Small intestine (tissue), 7 donors: Measurements from ENCODE around the gene TENM4. TPM values are rescaled to one million over a fixed set of nuclear protein-coding genes. Genes with fewer than 3 reads are reported as not detected.

Experiments used
- DNase-seq, 2 donors: peaks; one replicate each; pipeline versions ENCODE4 v3.0.0 to v3.0.0-alpha.2; 2013
- FAIRE-seq: peaks from 2 replicates; lab custom pipeline; 2012; peaks lifted over from hg19 to GRCh38; lab: Jason Lieb, UNC
- H3K27ac ChIP-seq, 3 donors: one replicate each; pipeline ENCODE4 v1.5.1; 2013; ENCODE audit warnings: low read length in 2 of 3, mild to moderate bottlenecking in 2 of 3, control low read depth in 1 of 3, inconsistent platforms in 1 of 3, low read depth in 1 of 3, moderate library complexity in 1 of 3
- H3K27me3 ChIP-seq, 3 donors: one replicate each; pipeline ENCODE4 v1.6.1; 2013; ENCODE audit warnings: low read length in 3 of 3, inconsistent platforms in 1 of 3; ENCODE audit not compliant: control insufficient read depth in 3 of 3, insufficient read depth in 3 of 3
- H3K36me3 ChIP-seq, 3 donors: one replicate each; pipeline ENCODE4 v1.6.1; 2013; ENCODE audit warnings: low read length in 3 of 3, inconsistent platforms in 1 of 3, low read depth in 1 of 3, mild to moderate bottlenecking in 1 of 3, moderate library complexity in 1 of 3; ENCODE audit not compliant: control insufficient read depth in 3 of 3, insufficient read depth in 2 of 3
- H3K4me1 ChIP-seq, 3 donors: one replicate each; pipeline ENCODE4 v1.6.1; 2013; ENCODE audit warnings: low read length in 2 of 3, inconsistent platforms in 1 of 3, low read depth in 1 of 3, mild to moderate bottlenecking in 1 of 3, moderate library complexity in 1 of 3; ENCODE audit not compliant: control insufficient read depth in 3 of 3, insufficient read depth in 2 of 3
- H3K4me3 ChIP-seq, 3 donors: one replicate each; pipeline ENCODE4 v1.5.1; 2013; ENCODE audit warnings: low read length in 3 of 3, control low read depth in 1 of 3, inconsistent platforms in 1 of 3, low read depth in 1 of 3, mild to moderate bottlenecking in 1 of 3, moderate library complexity in 1 of 3
- H3K9me3 ChIP-seq, 2 donors: one replicate each; pipeline ENCODE4 v1.6.1; 2013; ENCODE audit warnings: low read depth in 1 of 2, low read length in 1 of 2; ENCODE audit not compliant: control insufficient read depth in 2 of 2, insufficient read depth in 1 of 2
- WGBS, 3 donors: extraction: QIAGEN DNeasy Blood & Tissue Kit; methylation state at CpG; one replicate each; pipeline ENCODE4 v1.1.7; 2013; 5-methylcytosine and 5-hydroxymethylcytosine counted together
- polyA plus RNA-seq, 4 donors: library from polyadenylated mRNA; stranded (reverse) in 3 of 4; unstranded in 1 of 4; fragments of 200-250 nt in 3 of 4; fragments of 120-200 nt in 1 of 4; gene quantifications; one replicate each; pipeline versions ENCODE4 v1.2.1 to v1.2.3, GENCODE V29; 2013
- donor health status: healthy with polysubstance abuse.
- donor health status: control.
- donor health status: control.
- donor health status: Bipolar disorder and iron deficiency.
- donor health status: healthy.

TENM4 gene
- polyA plus RNA-seq, 4 donors: under 0.01 to 0.96 (median 0.31) TPM; not detected in 1

GRCh38 chr11:79159657-79160450 lies 281.0 kb downstream of the TENM4 start:
- FAIRE-seq (no peak), DNase-seq (no peak)
- no peaks in the 10 kb centered on the region for H3K9me3 ChIP-seq
- H3K4me1 ChIP-seq: no peaks in the 10 kb centered on the region
- H3K27me3 ChIP-seq: no peaks in the 10 kb centered on the region
- H3K4me3 ChIP-seq: no peak overlapping the region
- no peaks in the 10 kb centered on the region for H3K36me3 ChIP-seq
- no peak overlapping the region for H3K27ac ChIP-seq
- WGBS, 3 donors: 69 to 75% (median 74%) methylated on average over 6 of the region's 6 CpGs

GRCh38 chr11:79157738-79158137 lies 283.1 kb downstream of the TENM4 start:
- Histone ChIP-seq H3K27me3 (no peaks in the 10 kb centered on the region), H3K27ac (no peak overlapping the region), H3K36me3 (no peaks in the 10 kb centered on the region), H3K4me3 (no peak overlapping the region), H3K9me3 (no peaks in the 10 kb centered on the region), H3K4me1 (no peaks in the 10 kb centered on the region)
- FAIRE-seq: no peak
- WGBS, 3 donors: 56 to 67% (median 58%) methylated on average over 4 of the region's 4 CpGs
- no peak for DNase-seq

GRCh38 chr11:79156031-79156430 lies 284.8 kb downstream of the TENM4 start:
- no peaks in the 10 kb centered on the region for H3K36me3 ChIP-seq
- H3K27ac ChIP-seq: no peak overlapping the region
- no peaks in the 10 kb centered on the region for H3K9me3 ChIP-seq
- no peak overlapping the region for H3K4me3 ChIP-seq
- FAIRE-seq (no peak), DNase-seq (no peak)
- WGBS, 3 donors: 75 to 81% (median 75%) methylated on average over 6 of the region's 6 CpGs
- H3K4me1 ChIP-seq: no peaks in the 10 kb centered on the region
- H3K27me3 ChIP-seq: no peaks in the 10 kb centered on the region

GRCh38 chr11:79155237-79155636 lies 285.6 kb downstream of the TENM4 start:
- Histone ChIP-seq H3K36me3 (no peaks in the 10 kb centered on the region), H3K27me3 (no peaks in the 10 kb centered on the region), H3K9me3 (no peaks in the 10 kb centered on the region), H3K27ac (no peak overlapping the region), H3K4me3 (no peak overlapping the region), H3K4me1 (no peaks in the 10 kb centered on the region)
- WGBS, 3 donors: 50 to 73% (median 59%) methylated on average over 3 of the region's 3 CpGs
- FAIRE-seq (no peak), DNase-seq (no peak)

GRCh38 chr11:79152511-79152910 lies 288.3 kb downstream of the TENM4 start:
- no peak overlapping the region for H3K27ac ChIP-seq
- 74 to 83% (median 77%) methylated on average over 4 of the region's 4 CpGs for WGBS, 3 donors
- no peak for FAIRE-seq

GRCh38 chr11:79151396-79151795 lies 289.4 kb downstream of the TENM4 start:
- Histone ChIP-seq H3K4me1 (no peaks in the 10 kb centered on the region), H3K4me3 (no peak overlapping the region), H3K36me3 (no peaks in the 10 kb centered on the region), H3K27ac (no peak overlapping the region), H3K9me3 (no peaks in the 10 kb centered on the region), H3K27me3 (no peaks in the 10 kb centered on the region)
- 94 to 99% (median 95%) methylated on average over 3 of the region's 3 CpGs for WGBS, 3 donors
- DNase-seq (no peak), FAIRE-seq (no peak)

More at GRCh38 chr11:79152511-79152910, 288.3 kb downstream of the TENM4 start:
- H3K4me1 ChIP-seq: no peaks in the 10 kb centered on the region
- no peak for DNase-seq
- no peaks in the 10 kb centered on the region for H3K27me3 ChIP-seq
- no peaks in the 10 kb centered on the region for H3K36me3 ChIP-seq
- no peaks in the 10 kb centered on the region for H3K9me3 ChIP-seq
- H3K4me3 ChIP-seq: no peak overlapping the region

GRCh38 chr11:79150966-79151365 lies 289.9 kb downstream of the TENM4 start:
- Histone ChIP-seq H3K36me3 (no peaks in the 10 kb centered on the region), H3K4me3 (no peak overlapping the region), H3K27me3 (no peaks in the 10 kb centered on the region), H3K27ac (no peak overlapping the region), H3K9me3 (no peaks in the 10 kb centered on the region), H3K4me1 (no peaks in the 10 kb centered on the region)
- DNase-seq (no peak), FAIRE-seq (no peak)
- WGBS, 3 donors: 46 to 57% (median 52%) methylated on average over 3 of the region's 3 CpGs

- H3K4me3 ChIP-seq: no peak overlapping the region
- no peaks in the 10 kb centered on the region for H3K27me3 ChIP-seq
- DNase-seq: no peak
- no peaks in the 10 kb centered on the region for H3K4me1 ChIP-seq
- H3K27ac ChIP-seq: no peak overlapping the region
- H3K36me3 ChIP-seq: no peaks in the 10 kb centered on the region
- WGBS, 3 donors: 22 to 37% (median 22%) methylated on average over 1 of the region's 1 CpG
- no peaks in the 10 kb centered on the region for H3K9me3 ChIP-seq
- no peak for FAIRE-seq
Measured at GRCh38 chr11:79150320-79150719, 290.5 kb downstream of the TENM4 start.

GRCh38 chr11:79147731-79148130 lies 293.1 kb downstream of the TENM4 start:
- Histone ChIP-seq H3K4me1 (no peaks in the 10 kb centered on the region), H3K36me3 (no peaks in the 10 kb centered on the region), H3K4me3 (no peak overlapping the region), H3K27me3 (no peaks in the 10 kb centered on the region), H3K27ac (no peak overlapping the region), H3K9me3 (no peaks in the 10 kb centered on the region)
- DNase-seq: no peak
- WGBS, 3 donors: 62 to 82% (median 72%) methylated on average over 2 of the region's 2 CpGs
- FAIRE-seq: no peak
